H1 (cell line): ENCODE results near the gene HFE. TPM values are rescaled to one million over a fixed set of nuclear protein-coding genes. Genes with fewer than 3 reads are reported as not detected.

Experiments used
- GTF2F1 ChIP-seq: IDR thresholded peaks from 2 replicates; pipeline ENCODE4 v1.6.1; 2012; ENCODE audit warnings: low read depth, low read length, improper control_type of control experiment, borderline replicate concordance
- POU5F1 ChIP-seq: IDR thresholded peaks from 2 replicates; pipeline ENCODE4 v1.6.1; 2011; ENCODE audit warnings: low read depth, mild to moderate bottlenecking, low read length, moderate library complexity
- SIN3A ChIP-seq, 2 experiments: IDR thresholded peaks in 1 of 2; conservative IDR thresholded peaks in 1 of 2; 2 replicates each; pipeline ENCODE4 v1.6.1; 2011 to 2012; ENCODE audit warnings: low read length in 2 of 2, improper control_type of control experiment in 1 of 2, low read depth in 1 of 2, mild to moderate bottlenecking in 1 of 2
- SIX5 ChIP-seq: IDR thresholded peaks from 2 replicates; pipeline ENCODE4 v1.6.1; 2011; ENCODE audit warnings: mild to moderate bottlenecking, low read depth, low read length
- SRF ChIP-seq: IDR thresholded peaks from 2 replicates; pipeline ENCODE4 v1.6.1; 2011; ENCODE audit warnings: mild to moderate bottlenecking, low read depth, low read length, moderate library complexity
- TAF7 ChIP-seq: optimal IDR thresholded peaks from 2 replicates; pipeline ENCODE3; 2011; ENCODE audit warnings: low read depth, mild to moderate bottlenecking, inconsistent platforms, low read length, moderate library complexity, borderline replicate concordance
- TCF12 ChIP-seq: IDR thresholded peaks from 2 replicates; pipeline ENCODE4 v1.6.1; 2011; ENCODE audit warnings: low read depth, mild to moderate bottlenecking, low read length
- polyA plus RNA-seq, 7 experiments: library from polyadenylated mRNA; depleted of rRNA in 3 of 7; stranded (reverse) in 5 of 7; unstranded in 2 of 7; fragments of >200 nt in 5 of 7; fragments of 200-250 nt in 2 of 7; gene quantifications; 1 replicate in 5 of 7; 2 replicates in 1 of 7; 4 replicates in 1 of 7; pipeline versions ENCODE4 v1.2.1 to v1.2.3, GENCODE V29; 2011 to 2013; ENCODE audit warnings: missing spikeins in 2 of 7, mixed read lengths in 2 of 7
- total RNA-seq: library from RNA; stranded (reverse); fragmentation: NEBNext Ultra II Directional; extraction: Animal tissue kit (Norgen Biotek cat#: 25700); gene quantifications from 2 replicates; pipeline ENCODE4 v1.2.1, GENCODE V29; 2021
- TF ChIP-seq, protein P1 (sequence below): IDR thresholded peaks from 2 replicates; pipeline ENCODE4 v1.6.1; 2012; ENCODE audit warnings: low read length, inconsistent platforms

Gene HFE
- total and polyA plus RNA-seq, 2 of the 8 experiments (the other 6 are each of a cell fraction or from before 2014, with no cell fraction given) = 1.6 to 2.0 TPM

DNA sequence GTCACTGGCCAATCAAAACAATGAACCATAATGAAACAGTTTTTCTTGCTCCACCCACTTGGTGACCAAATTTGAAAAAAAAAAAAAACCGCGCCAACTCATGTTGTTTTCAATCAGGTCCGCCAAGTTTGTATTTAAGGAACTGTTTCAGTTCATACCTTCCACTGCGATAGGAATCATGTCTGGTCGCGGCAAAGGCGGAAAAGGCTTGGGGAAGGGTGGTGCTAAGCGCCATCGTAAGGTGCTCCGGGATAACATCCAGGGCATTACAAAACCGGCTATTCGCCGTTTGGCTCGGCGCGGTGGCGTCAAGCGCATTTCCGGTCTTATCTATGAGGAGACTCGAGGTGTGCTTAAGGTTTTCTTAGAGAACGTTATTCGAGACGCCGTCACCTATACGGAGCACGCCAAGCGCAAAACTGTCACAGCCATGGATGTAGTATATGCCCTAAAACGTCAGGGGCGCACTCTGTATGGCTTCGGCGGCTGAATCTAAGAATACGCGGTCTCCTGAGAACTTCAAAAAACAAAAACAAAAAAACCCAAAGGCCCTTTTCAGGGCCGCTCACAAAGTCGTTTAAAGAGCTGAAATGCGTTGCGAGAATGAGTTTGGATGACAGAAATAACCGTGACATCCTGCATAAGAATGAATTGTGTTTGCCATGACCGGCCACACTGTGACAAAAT is 16.7 kb downstream of the HFE start (continued):
- TF ChIP-seq SRF (peak; percentile 23; the same call in 1 of the 2 replicates), SIX5 (no peak), TAF7 (peak; percentile 98), TCF12 (0 out of 2 replicates have a peak, but pooled peaks have one; percentile 78), SIN3A (conservative IDR thresholded peaks at IDR 0.05 in 1 of 2, IDR thresholded peaks at IDR 0.05 in 1 of 2; ENCODE audit: low read depth in 1 of 2, low read length in 2 of 2) (peak; percentile 81 to 84; a peak in 2 of 4 replicates), POU5F1 (0 out of 2 replicates have a peak, but pooled peaks have one; percentile 0), GTF2F1 (peak; percentile 95; the same call in 1 of the 2 replicates)
- TF ChIP-seq, protein P1, sequence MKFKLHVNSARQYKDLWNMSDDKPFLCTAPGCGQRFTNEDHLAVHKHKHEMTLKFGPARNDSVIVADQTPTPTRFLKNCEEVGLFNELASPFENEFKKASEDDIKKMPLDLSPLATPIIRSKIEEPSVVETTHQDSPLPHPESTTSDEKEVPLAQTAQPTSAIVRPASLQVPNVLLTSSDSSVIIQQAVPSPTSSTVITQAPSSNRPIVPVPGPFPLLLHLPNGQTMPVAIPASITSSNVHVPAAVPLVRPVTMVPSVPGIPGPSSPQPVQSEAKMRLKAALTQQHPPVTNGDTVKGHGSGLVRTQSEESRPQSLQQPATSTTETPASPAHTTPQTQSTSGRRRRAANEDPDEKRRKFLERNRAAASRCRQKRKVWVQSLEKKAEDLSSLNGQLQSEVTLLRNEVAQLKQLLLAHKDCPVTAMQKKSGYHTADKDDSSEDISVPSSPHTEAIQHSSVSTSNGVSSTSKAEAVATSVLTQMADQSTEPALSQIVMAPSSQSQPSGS = peak; percentile 97
